Activated CD4-positive, alpha-beta T cell treated with anti-CD3 and anti-CD28 coated beads, Interleukin-2, amount 10 ng/mL, durations not matched to agents 7 days and 5 days (primary cell): Measurements from ENCODE around the gene THOC7. TPM values are rescaled to one million over a fixed set of nuclear protein-coding genes. Genes with fewer than 3 reads are reported as not detected.

Source experiments
- CTCF ChIA-PET: fragments of 350-600 bp; sonication (Branson Sonifier 250); formaldehyde crosslinking; loops from one replicate; lab custom pipeline; 2021; ENCODE audit warnings: antibody characterized with exemption; lab: Charles Lee
- POLR2A ChIA-PET: fragments of 350-600 bp; sonication (Branson Sonifier 250); formaldehyde crosslinking; loops from one replicate; lab custom pipeline; 2021; ENCODE audit warnings: antibody characterized with exemption; lab: Charles Lee
- DNase-seq: peaks from one replicate; pipeline ENCODE4 v3.0.0-alpha.2; 2020
- H3K27ac Mint-ChIP-seq: one replicate; pipeline ENCODE4 v1.8.0; 2021; ENCODE audit warnings: mild to moderate bottlenecking, moderate library complexity, mixed read lengths
- H3K27me3 Mint-ChIP-seq: one replicate; pipeline ENCODE4 v1.8.0; 2021; ENCODE audit warnings: mixed read lengths
- H3K36me3 Mint-ChIP-seq: one replicate; pipeline ENCODE4 v1.8.0; 2021; ENCODE audit warnings: low read depth, mixed read lengths
- H3K4me1 Mint-ChIP-seq: one replicate; pipeline ENCODE4 v1.8.0; 2021; ENCODE audit warnings: mixed read lengths
- H3K4me3 Mint-ChIP-seq: one replicate; pipeline ENCODE4 v1.8.0; 2021; ENCODE audit warnings: mild to moderate bottlenecking, moderate library complexity, mixed read lengths
- H3K9me3 Mint-ChIP-seq: one replicate; pipeline ENCODE4 v1.8.0; 2021; ENCODE audit warnings: mixed read lengths
- total RNA-seq, 2 experiments: library from RNA; stranded (reverse); gene quantifications; one replicate each; pipeline ENCODE4 v1.2.3, GENCODE V29; 2021

Gene THOC7
- total RNA-seq, 2 experiments from 2014 or later: 62.2 to 68.8 TPM

DNA sequence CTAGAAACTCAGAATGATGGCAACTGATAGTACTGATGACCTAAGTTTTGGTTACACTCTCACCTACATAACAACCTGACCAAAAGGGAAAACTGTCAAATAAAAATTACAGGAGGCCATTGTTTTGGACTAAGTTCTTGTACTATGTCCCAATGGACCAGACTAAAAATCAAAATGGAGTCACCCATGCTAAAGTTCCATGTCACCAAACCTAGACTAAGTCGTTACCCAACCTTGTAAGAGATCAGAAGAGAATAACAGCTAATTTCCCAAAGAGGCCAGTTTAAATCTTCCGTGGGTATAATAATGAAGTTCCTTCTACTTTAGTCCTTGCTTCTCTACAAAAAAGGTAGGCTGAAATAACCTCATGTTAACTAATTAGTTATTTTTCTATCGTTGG, 12.3 kb downstream of the THOC7 start:
- H3K27me3 Mint-ChIP-seq: no peaks in the 10 kb centered on the region
- H3K36me3 Mint-ChIP-seq: peaks cover 26% of the 10 kb centered on the region
- no peak for DNase-seq
- ChIA-PET POLR2A (no interaction called here), CTCF (no interaction called here)
- H3K4me3 Mint-ChIP-seq: no peak overlapping the region
- peaks cover 9% of the 10 kb centered on the region for H3K4me1 Mint-ChIP-seq
- H3K27ac Mint-ChIP-seq: no peak overlapping the region
- H3K9me3 Mint-ChIP-seq: no peaks in the 10 kb centered on the region

DNA sequence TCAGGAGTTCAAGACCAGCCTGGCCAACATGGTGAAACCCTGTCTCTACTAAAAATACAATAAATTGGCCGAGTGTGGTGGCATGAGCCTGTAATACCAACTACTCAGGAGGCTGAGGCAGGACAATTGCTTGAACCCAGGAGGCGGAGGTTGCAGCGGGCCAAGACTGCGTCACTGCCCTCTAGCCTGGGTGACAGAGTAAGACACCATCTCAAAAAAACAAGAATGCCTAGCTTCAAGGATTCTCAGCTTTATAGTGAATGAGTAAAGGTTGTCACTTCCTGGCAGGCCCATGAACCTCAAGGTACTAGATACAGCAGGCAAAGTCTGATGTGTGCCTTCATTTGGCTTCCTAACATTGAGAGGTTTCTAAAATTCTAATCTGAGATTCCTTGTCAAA, 14.4 kb downstream of the THOC7 start:
- Mint-ChIP-seq H3K36me3 (peaks cover 28% of the 10 kb centered on the region), H3K4me1 (no peaks in the 10 kb centered on the region), H3K9me3 (no peaks in the 10 kb centered on the region), H3K27ac (no peak overlapping the region), H3K4me3 (no peak overlapping the region), H3K27me3 (no peaks in the 10 kb centered on the region)
- DNase-seq: no peak
- ChIA-PET POLR2A (no interaction called here), CTCF (interaction anchor here (0.6 to 1.0 kb wide), 2 partner anchors 10 to 149 kb away, joined by 3 to 5 read pairs; no protein-coding TSS in a partner anchor)

DNA sequence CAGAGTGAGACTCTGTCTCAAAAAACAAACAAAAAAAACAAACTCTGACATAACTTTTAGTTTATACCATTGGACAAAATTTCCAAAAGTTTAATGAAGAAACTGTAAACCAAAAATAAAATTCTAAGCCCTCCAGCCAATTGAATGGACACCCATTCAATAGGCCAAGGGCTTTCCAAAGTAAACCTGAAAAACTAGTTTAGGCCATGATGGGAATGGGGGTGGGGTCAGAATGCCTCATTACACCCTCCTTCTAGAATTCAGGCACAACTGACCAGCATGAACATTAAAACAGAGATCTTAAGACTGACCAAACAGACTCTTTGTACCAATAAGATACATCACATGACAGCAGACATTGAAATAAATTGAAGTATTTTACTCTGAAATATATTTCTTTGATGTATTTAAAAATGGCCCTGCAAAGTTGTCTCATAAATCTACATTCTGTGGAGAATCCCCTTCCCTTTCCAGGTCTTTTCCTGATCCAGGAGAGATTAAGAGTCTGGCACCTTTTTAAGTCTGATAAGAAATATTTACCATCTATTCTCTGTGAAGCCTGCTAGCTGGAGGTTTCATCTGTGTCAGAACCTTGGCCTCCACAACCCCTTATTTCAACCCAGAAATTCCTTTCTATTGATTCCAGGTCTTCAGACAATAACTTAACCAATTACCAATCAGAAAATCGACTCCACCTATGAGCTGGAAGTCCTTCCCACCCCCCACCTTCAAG, 15.7 kb downstream of the THOC7 start:
- H3K4me3 Mint-ChIP-seq: no peak overlapping the region
- DNase-seq: no peak
- ChIA-PET POLR2A (no interaction called here), CTCF (interaction anchor here (1.0 kb wide), 1 partner anchor 11 kb away, joined by 5 read pairs; no protein-coding TSS in a partner anchor)
- no peak overlapping the region for H3K27ac Mint-ChIP-seq
- H3K4me1 Mint-ChIP-seq: no peaks in the 10 kb centered on the region
- peaks cover 28% of the 10 kb centered on the region for H3K36me3 Mint-ChIP-seq
- no peaks in the 10 kb centered on the region for H3K9me3 Mint-ChIP-seq
- H3K27me3 Mint-ChIP-seq: no peaks in the 10 kb centered on the region

DNA sequence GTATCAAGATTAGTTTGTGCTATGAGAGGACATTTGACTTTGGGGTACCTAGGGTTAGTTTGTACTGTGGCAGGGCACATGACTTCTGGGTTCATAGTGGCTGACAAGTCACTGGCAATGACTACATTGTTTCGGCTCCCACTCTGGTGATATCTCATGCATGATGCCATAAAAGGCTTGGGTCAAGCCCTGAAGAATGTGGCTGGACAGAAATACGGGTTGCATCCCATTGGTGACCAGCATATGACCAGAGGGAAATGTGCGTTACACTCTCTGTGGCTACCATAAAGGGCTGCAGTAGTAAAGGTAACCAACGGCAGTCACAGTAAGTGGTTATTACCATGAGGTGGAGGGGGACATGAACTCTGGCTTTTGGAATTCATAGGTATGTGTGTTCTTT, 18.4 kb downstream of the THOC7 start:
- no peaks in the 10 kb centered on the region for H3K4me1 Mint-ChIP-seq
- ChIA-PET POLR2A (no interaction called here), CTCF (interaction anchor here (1.8 to 2.3 kb wide), 2 partner anchors 15 to 178 kb away, joined by 4 to 7 read pairs; partner anchors contain the start of gene PSMD6)
- no peak overlapping the region for H3K4me3 Mint-ChIP-seq
- no peaks in the 10 kb centered on the region for H3K27me3 Mint-ChIP-seq
- H3K36me3 Mint-ChIP-seq: peaks cover 14% of the 10 kb centered on the region
- DNase-seq: no peak
- H3K9me3 Mint-ChIP-seq: no peaks in the 10 kb centered on the region
- H3K27ac Mint-ChIP-seq: no peak overlapping the region

DNA sequence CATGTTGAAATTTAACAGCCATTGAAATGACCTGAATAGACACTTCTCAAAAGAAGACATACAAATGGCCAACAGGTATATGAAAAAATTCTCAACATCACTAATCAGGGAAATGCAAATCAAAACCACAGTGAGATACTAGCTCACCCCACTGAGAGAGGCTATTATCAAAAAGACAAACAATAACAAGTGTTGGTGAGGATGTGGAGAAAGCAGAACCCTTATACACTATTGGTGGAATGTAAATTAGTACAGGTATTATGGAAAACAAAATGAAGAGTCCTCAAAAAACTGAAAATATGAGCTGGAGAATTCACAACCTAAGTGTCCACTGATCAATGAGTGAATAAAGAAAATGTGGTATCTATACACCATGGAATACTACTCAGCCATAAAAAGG, 21.5 kb downstream of the THOC7 start:
- Mint-ChIP-seq H3K4me3 (no peak overlapping the region), H3K36me3 (peaks cover 10% of the 10 kb centered on the region), H3K27ac (no peak overlapping the region), H3K9me3 (no peaks in the 10 kb centered on the region), H3K4me1 (no peaks in the 10 kb centered on the region), H3K27me3 (no peaks in the 10 kb centered on the region)
- ChIA-PET POLR2A (no interaction called here), CTCF (interaction anchor here (1.0 kb wide), 1 partner anchor 10 kb away, joined by 3 read pairs; no protein-coding TSS in a partner anchor)
- DNase-seq: no peak

DNA sequence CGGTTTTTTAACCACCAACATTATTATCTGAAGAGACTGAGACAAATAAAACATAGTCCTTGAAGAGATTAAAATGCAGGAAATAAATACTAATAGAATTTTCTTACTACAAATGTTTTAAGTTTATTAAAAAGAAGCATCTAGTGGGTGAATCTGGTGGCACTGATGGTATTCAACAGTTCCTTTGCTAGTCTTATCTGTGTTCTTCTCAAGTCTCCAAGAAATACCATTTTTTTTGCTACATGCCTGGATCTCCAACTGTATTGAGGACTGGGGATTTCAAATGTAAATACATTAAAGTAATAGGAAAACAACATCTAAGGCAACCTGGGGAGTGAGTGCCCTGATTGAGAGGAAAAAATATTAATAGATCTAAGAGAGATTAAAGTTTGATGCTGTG, 21.9 kb downstream of the THOC7 start:
- CTCF ChIA-PET: no interaction called here
- Mint-ChIP-seq H3K27ac (no peak overlapping the region), H3K36me3 (peaks cover 10% of the 10 kb centered on the region), H3K27me3 (no peaks in the 10 kb centered on the region), H3K4me1 (no peaks in the 10 kb centered on the region), H3K4me3 (no peak overlapping the region), H3K9me3 (no peaks in the 10 kb centered on the region)
- POLR2A ChIA-PET: no interaction called here
- DNase-seq: no peak

DNA sequence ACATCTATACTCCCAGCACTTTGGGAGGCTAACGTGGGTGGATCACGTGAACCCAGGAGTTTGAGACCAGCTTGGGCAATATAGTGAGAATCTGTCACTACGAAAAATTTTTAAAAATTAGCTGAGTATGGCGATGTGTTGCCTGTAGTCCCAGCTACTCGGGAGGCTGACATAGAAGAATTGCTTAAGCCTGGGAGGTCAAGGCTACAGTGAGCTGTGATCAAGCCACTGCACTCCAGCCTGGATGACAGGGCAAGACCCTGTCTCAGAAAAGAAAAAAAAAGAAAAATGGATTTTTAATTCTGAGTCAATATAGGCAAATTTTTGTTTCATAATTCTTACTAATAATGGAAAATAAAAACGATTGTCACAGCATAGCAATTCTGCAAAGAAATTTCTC, 31.2 kb downstream of the THOC7 start:
- no peak overlapping the region for H3K27ac Mint-ChIP-seq
- no peak for DNase-seq
- POLR2A ChIA-PET: no interaction called here
- H3K27me3 Mint-ChIP-seq: no peaks in the 10 kb centered on the region
- CTCF ChIA-PET: interaction anchor here (0.7 kb wide), 2 partner anchors 60 to 201 kb away, joined by 3 to 4 read pairs; no protein-coding TSS in a partner anchor
- no peaks in the 10 kb centered on the region for H3K9me3 Mint-ChIP-seq
- peaks cover 11% of the 10 kb centered on the region for H3K36me3 Mint-ChIP-seq
- no peak overlapping the region for H3K4me3 Mint-ChIP-seq
- no peaks in the 10 kb centered on the region for H3K4me1 Mint-ChIP-seq

DNA sequence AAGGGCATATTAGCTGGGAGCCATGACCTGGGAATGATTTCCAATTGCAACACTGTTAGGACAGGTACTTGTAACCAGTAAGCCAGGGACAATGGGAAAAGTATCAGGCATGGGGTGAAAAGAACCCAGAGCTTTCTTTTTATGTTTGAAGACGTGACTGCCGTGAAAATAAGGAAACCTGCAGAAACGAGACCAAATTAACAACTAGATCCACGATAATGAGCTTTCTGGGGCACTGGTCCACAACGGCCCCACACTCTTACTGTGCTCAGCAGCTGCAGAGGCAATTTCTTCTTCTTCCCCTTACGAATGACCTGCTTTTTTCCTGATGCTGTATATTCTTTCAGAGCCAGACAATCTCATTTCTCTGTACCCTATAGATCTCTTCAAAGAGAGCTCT, 33.1 kb downstream of the THOC7 start:
- Mint-ChIP-seq H3K4me3 (no peak overlapping the region), H3K4me1 (no peaks in the 10 kb centered on the region), H3K27me3 (no peaks in the 10 kb centered on the region), H3K27ac (no peak overlapping the region), H3K9me3 (no peaks in the 10 kb centered on the region), H3K36me3 (peaks cover 14% of the 10 kb centered on the region)
- ChIA-PET CTCF (interaction anchor here (1.1 to 1.3 kb wide), 2 partner anchors 15 kb away, joined by 3 to 4 read pairs; no protein-coding TSS in a partner anchor), POLR2A (no interaction called here)
- DNase-seq: no peak

DNA sequence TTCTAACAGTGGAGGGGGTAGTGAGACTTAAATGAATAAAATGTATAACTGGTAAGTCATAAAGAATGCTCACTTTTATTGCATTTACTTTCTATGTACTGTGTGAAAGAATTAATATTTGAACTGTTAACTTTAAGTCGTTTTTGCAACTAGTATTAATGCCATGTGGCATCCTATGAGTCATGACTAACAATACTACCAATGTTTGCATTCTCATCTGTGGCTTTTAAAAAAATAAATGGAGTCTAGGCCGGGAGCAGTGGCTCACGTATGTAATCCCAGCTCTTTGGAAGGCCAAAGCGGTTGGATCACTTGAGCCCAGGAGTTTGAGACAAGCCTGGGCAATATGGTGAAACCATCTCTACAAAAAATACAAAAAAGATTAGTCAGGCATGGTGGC, 39.3 kb downstream of the THOC7 start:
- no peak overlapping the region for H3K27ac Mint-ChIP-seq
- no peaks in the 10 kb centered on the region for H3K27me3 Mint-ChIP-seq
- no peak for DNase-seq
- H3K4me3 Mint-ChIP-seq: no peak overlapping the region
- CTCF ChIA-PET: no interaction called here
- no peaks in the 10 kb centered on the region for H3K4me1 Mint-ChIP-seq
- H3K9me3 Mint-ChIP-seq: no peaks in the 10 kb centered on the region
- POLR2A ChIA-PET: no interaction called here
- peaks cover 3% of the 10 kb centered on the region for H3K36me3 Mint-ChIP-seq

DNA sequence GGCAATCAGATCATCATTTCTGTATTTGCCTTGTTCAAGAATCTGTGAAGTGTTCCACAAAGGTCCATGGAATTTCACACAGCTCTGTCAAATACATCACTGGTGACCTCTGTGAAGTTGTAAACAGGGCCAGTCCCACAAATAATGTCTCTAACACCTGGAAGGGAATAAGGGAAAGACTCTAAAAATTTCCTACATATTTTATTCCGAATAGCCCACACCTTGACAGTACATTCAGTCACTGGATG, 44.5 kb downstream of the THOC7 start, which contains the start of gene C3orf49:
C3orf49 (plus strand) TSS at position 149 of the 248 bp plus-strand sequence. CDS start 173 bp downstream, outside the sequence.
- Mint-ChIP-seq H3K4me1 (no peaks in the 10 kb centered on the region), H3K36me3 (no peaks in the 10 kb centered on the region), H3K4me3 (no peak within 1 kb of the TSS), H3K9me3 (no peaks in the 10 kb centered on the region), H3K27me3 (no peaks in the 10 kb centered on the region), H3K27ac (no peak within 1 kb of the TSS)
- ChIA-PET POLR2A (no interaction called here), CTCF (interaction anchor here (0.8 kb wide), 1 partner anchor 116 kb away, joined by 3 read pairs; no protein-coding TSS in a partner anchor)
- DNase-seq: no peak

DNA sequence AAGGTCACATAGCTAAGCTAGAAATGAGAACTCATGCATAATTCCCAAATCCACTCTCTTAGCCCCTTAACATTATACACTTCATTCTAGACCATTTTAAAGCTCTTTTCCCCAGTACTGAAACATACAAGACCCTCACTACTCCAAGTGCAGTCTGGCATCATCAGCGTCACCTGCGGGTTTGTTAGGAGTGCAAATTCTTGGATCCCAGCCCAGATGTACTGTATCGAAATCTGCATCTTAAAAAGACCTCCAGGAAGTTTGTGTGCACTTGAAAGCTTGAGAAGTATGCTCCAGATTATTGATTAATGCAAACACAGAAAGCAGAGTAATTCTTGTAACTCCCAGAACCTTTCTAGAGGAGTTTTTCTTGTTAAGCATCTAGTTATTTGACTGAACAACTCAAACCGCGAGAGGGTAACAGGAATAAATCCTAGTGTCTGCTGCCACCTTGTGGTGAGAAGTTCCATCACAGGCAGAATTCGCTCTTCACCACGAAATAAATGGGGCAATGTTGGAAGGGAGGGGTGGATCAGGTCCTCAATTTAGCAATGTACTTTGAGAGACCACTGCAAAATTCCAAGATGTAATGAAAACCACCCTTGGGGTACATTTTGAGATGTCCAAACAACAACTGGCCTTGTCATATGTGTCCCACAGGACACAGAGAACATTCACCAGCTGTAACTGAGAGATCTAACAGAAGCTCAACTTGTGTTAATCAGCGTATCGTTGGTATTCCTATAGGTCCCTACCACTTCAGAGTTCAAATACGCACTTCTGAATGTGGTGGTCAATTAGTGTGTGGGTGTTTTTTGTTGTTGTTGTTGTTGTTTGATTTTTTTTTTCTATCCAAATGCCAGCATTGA, 45.1 kb downstream of the THOC7 start:
- Mint-ChIP-seq H3K4me1 (no peaks in the 10 kb centered on the region), H3K27me3 (no peaks in the 10 kb centered on the region), H3K9me3 (no peaks in the 10 kb centered on the region), H3K4me3 (no peak overlapping the region), H3K36me3 (no peaks in the 10 kb centered on the region), H3K27ac (no peak overlapping the region)
- POLR2A ChIA-PET: interaction anchor here (0.6 kb wide), 1 partner anchor 479 kb away, joined by 3 read pairs; no protein-coding TSS in a partner anchor
- peak; percentile 71 for DNase-seq
- CTCF ChIA-PET: interaction anchor here (0.6 to 0.8 kb wide), 2 partner anchors 117 to 128 kb away, joined by 3 read pairs; no protein-coding TSS in a partner anchor

DNA sequence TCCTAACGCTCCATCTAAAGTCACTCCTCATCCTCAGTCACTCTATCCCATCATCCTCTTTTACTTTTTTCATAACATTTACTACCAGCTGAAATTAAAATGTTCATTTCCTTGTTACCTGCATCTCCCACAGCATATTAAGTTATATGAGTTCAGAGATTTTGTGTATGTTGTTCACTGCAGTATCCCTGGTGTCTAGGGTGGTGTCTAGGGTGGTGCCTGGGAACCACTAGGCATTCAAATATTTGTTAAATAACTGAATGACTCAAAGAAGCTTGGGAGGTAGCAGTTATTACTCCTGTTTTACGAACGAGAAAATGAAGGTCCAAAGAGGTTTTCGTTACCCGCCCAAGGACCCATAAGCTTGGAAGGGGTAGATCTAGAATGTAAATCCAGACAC, 46.4 kb downstream of the THOC7 start:
- POLR2A ChIA-PET: interaction anchor here (0.6 kb wide), 1 partner anchor 572 kb away, joined by 4 read pairs; no protein-coding TSS in a partner anchor

DNA sequence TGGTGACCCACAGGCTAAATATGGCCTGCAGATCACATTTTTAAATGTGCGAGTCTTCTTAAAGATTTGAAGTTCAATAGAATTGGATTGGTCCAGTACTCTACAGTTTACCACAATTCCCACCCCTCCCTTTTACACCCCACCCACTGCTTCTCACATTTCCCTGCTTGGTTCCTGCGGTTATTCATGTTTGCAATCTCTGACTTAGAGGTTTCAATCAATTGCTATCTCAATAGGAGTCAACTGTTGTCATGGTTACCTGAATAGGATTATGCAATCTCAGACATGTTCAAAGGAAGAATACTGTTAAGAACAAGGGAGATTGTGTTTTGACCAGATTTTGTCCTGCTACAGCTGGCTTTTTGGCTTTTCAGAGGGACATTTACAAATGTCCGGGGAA, 49.4 kb downstream of the THOC7 start:
- no peak overlapping the region for H3K27ac Mint-ChIP-seq
- H3K4me1 Mint-ChIP-seq: no peaks in the 10 kb centered on the region
- ChIA-PET CTCF (no interaction called here), POLR2A (no interaction called here)
- H3K4me3 Mint-ChIP-seq: no peak overlapping the region
- H3K9me3 Mint-ChIP-seq: no peaks in the 10 kb centered on the region
- no peaks in the 10 kb centered on the region for H3K27me3 Mint-ChIP-seq
- DNase-seq: no peak
- H3K36me3 Mint-ChIP-seq: no peaks in the 10 kb centered on the region

More for the DNA sequence above, 46.4 kb downstream of the THOC7 start:
- no peaks in the 10 kb centered on the region for H3K27me3 Mint-ChIP-seq
- no peak for DNase-seq
- no peak overlapping the region for H3K4me3 Mint-ChIP-seq
- no peaks in the 10 kb centered on the region for H3K4me1 Mint-ChIP-seq
- no peaks in the 10 kb centered on the region for H3K36me3 Mint-ChIP-seq
- CTCF ChIA-PET: no interaction called here
- no peaks in the 10 kb centered on the region for H3K9me3 Mint-ChIP-seq
- H3K27ac Mint-ChIP-seq: no peak overlapping the region
